Measurements from ENCODE around the gene BMP2.

DNA sequence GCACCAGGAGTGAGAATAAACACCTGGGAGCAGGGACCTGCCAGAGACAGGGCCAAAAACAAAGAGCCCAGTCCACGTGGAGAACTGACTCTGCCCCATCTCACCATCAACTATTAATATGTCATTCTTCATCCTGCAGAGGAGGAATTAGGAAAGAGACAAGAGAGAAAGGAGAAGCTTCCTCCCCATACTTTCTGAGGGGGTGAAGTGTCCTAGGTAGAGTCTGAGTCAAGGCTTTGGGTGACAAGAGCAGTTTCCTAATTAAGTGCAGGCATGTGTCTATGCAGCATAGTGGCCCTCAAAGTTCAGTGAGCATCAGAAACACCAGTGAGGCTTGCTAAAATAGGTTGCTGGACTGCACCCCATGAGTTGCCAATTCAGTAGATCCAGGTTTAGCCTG, 40.7 kb upstream of the BMP2 start:
- TF ChIP-seq, protein P1, sequence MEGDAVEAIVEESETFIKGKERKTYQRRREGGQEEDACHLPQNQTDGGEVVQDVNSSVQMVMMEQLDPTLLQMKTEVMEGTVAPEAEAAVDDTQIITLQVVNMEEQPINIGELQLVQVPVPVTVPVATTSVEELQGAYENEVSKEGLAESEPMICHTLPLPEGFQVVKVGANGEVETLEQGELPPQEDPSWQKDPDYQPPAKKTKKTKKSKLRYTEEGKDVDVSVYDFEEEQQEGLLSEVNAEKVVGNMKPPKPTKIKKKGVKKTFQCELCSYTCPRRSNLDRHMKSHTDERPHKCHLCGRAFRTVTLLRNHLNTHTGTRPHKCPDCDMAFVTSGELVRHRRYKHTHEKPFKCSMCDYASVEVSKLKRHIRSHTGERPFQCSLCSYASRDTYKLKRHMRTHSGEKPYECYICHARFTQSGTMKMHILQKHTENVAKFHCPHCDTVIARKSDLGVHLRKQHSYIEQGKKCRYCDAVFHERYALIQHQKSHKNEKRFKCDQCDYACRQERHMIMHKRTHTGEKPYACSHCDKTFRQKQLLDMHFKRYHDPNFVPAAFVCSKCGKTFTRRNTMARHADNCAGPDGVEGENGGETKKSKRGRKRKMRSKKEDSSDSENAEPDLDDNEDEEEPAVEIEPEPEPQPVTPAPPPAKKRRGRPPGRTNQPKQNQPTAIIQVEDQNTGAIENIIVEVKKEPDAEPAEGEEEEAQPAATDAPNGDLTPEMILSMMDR (IDR thresholded peaks at IDR 0.05 in 4 of 5, conservative IDR thresholded peaks at IDR 0.05 in 1 of 5): no peak
- no peak for TF ChIP-seq POLR2A (IDR thresholded peaks at IDR 0.05)

Data from gastrocnemius medialis (tissue), 4 donors.